Inferior parietal cortex (tissue), 1 donor: Measurements from ENCODE around the gene SAFB.
A peak's percentile ranks its signal among the peaks of the same experiment; 100 is the strongest.
"Not testable (repeated sequence)": the region's sequence is repeated elsewhere in the genome, so short reads cannot be mapped to it uniquely, and the experiment has no call there.

Experiments
- DNase-seq: peaks from one replicate; pipeline ENCODE4 v3.0.0-alpha.2; 2016; ENCODE audit errors: extremely low spot score

SAFB gene

GRCh38 chr19:5684694-5685430 is 62.0 kb downstream of the SAFB start:
- DNase-seq: no peak

- DNase-seq: no peak
These were observed 63.4 kb downstream of the SAFB start for GRCh38 chr19:5686326-5686646.

- peak; percentile 65 for DNase-seq
These were observed 63.9 kb downstream of the SAFB start for GRCh38 chr19:5686647-5687359.

GRCh38 chr19:5687360-5688198 is 64.7 kb downstream of the SAFB start:
- no peak for DNase-seq

- DNase-seq: not testable (repeated sequence)
These were observed 65.5 kb downstream of the SAFB start for GRCh38 chr19:5688262-5688881.

- peak; percentile 98 for DNase-seq
These were observed 67.5 kb downstream of the SAFB start, which contains the start of gene RPL36 for GRCh38 chr19:5690125-5690954. RPL36 (plus strand) TSS chr19:5690295; CDS start chr19:5690508, 213 bp downstream.

GRCh38 chr19:5690955-5691821 is 68.3 kb downstream of the SAFB start:
- DNase-seq: peak; percentile 5

- no peak for DNase-seq
These were observed 69.2 kb downstream of the SAFB start for GRCh38 chr19:5691822-5692722.

- DNase-seq: no peak
These were observed 69.9 kb downstream of the SAFB start for GRCh38 chr19:5692723-5693194.

GRCh38 chr19:5693195-5694166 is 70.6 kb downstream of the SAFB start:
- no peak for DNase-seq

GRCh38 chr19:5694167-5694955 is 71.5 kb downstream of the SAFB start:
- no peak for DNase-seq

- DNase-seq: no peak
These were observed 72.2 kb downstream of the SAFB start for GRCh38 chr19:5694956-5695648.

- DNase-seq: no peak
These were observed 72.8 kb downstream of the SAFB start for GRCh38 chr19:5695649-5696195.

- DNase-seq: no peak
These were observed 73.5 kb downstream of the SAFB start for GRCh38 chr19:5696196-5697021.
